Stimulated activated CD4-positive, alpha-beta T cell treated with anti-CD3 and anti-CD28 coated beads, TNF-alpha, amount 100 ng/mL, for 48 hours (primary cell): Measurements from ENCODE around the gene AOAH.
A peak's percentile ranks its signal among the peaks of the same experiment; 100 is the strongest.

ENCODE experiments used
- DNase-seq, 3 donors: peaks; one replicate each; pipeline ENCODE4 v3.0.0-alpha.2; 2020; ENCODE audit warnings: low read depth in 3 of 3

The AOAH gene

GRCh38 chr7:36692456-36692855 is 31.8 kb downstream of the AOAH start:
- DNase-seq, result no peak

- no peak for DNase-seq
Measured at GRCh38 chr7:36691983-36692382, 32.3 kb downstream of the AOAH start.

GRCh38 chr7:36690514-36691187 is 33.6 kb downstream of the AOAH start:
- no peak for DNase-seq

- no peak for DNase-seq
Measured at GRCh38 chr7:36690041-36690440, 34.3 kb downstream of the AOAH start.

GRCh38 chr7:36686499-36686898 is 37.8 kb downstream of the AOAH start:
- DNase-seq, result peak in 1 of 3 donors; percentile 44

GRCh38 chr7:36684954-36685353 is 39.3 kb downstream of the AOAH start:
- DNase-seq, result no peak

GRCh38 chr7:36683695-36684357 is 40.5 kb downstream of the AOAH start:
- DNase-seq, result no peak

GRCh38 chr7:36683111-36683510 is 41.2 kb downstream of the AOAH start:
- DNase-seq, result no peak

- DNase-seq, result no peak
Measured at GRCh38 chr7:36682102-36682501, 42.2 kb downstream of the AOAH start.

GRCh38 chr7:36677769-36678437 is 46.4 kb downstream of the AOAH start:
- DNase-seq, result peak; percentile 46 to 63 (median 62)

- DNase-seq, result no peak
Measured at GRCh38 chr7:36673703-36674102, 50.6 kb downstream of the AOAH start.

GRCh38 chr7:36671432-36671829 is 52.9 kb downstream of the AOAH start:
- DNase-seq, result no peak

GRCh38 chr7:36670585-36671431 is 53.5 kb downstream of the AOAH start:
- peak; percentile 50 to 57 (median 51) for DNase-seq

- DNase-seq, result no peak
Measured at GRCh38 chr7:36668750-36669149, 55.5 kb downstream of the AOAH start.

- DNase-seq, result no peak
Measured at GRCh38 chr7:36668080-36668479, 56.2 kb downstream of the AOAH start.

- DNase-seq, result no peak
Measured at GRCh38 chr7:36667007-36667745, 57.1 kb downstream of the AOAH start.

GRCh38 chr7:36663481-36663880 is 60.8 kb downstream of the AOAH start:
- no peak for DNase-seq

GRCh38 chr7:36661135-36661840 is 63.0 kb downstream of the AOAH start:
- DNase-seq, result no peak

GRCh38 chr7:36659638-36660341 is 64.5 kb downstream of the AOAH start:
- no peak for DNase-seq

GRCh38 chr7:36659172-36659516 is 65.2 kb downstream of the AOAH start:
- no peak for DNase-seq
